ENCODE results near the gene DOK6. TPM values are rescaled to one million over a fixed set of nuclear protein-coding genes. Genes with fewer than 3 reads are reported as not detected.

DOK6 gene
- total RNA-seq, 2 experiments from 2014 or later: not detected

GRCh38 chr18:69730664-69731063, 330.0 kb downstream of the DOK6 start:
- intact Hi-C loops (cut with DNase I, micrococcal nuclease): no loop called here
- Mint-ChIP-seq H3K4me1 (ENCODE audit: low read depth) (no peaks in the 10 kb centered on the region), H3K9me3 (peaks cover 6% of the 10 kb centered on the region), H3K36me3 (ENCODE audit: low read depth) (no peaks in the 10 kb centered on the region), H3K27ac (no peak overlapping the region), H3K4me3 (no peak overlapping the region), H3K27me3 (no peaks in the 10 kb centered on the region)
- H3K4me1 ChIP-seq (ENCODE audit: insufficient read depth, low read length): no peaks in the 10 kb centered on the region
- ATAC-seq (ENCODE audit: poor library complexity) (no peak), DNase-seq (no peak)
- H3K36me3 ChIP-seq (ENCODE audit: insufficient read depth, low read length): no peaks in the 10 kb centered on the region
- no peaks in the 10 kb centered on the region for H3K9me3 ChIP-seq (ENCODE audit: control insufficient read depth in 1 of 2, insufficient read depth in 1 of 2, low read length in 2 of 2)
- no peak overlapping the region for H3K27ac ChIP-seq (ENCODE audit: low read depth in 1 of 2, low read length in 2 of 2)
- ChIA-PET POLR2A (no interaction called here), CTCF (no interaction called here)
- H3K27me3 ChIP-seq (ENCODE audit: control insufficient read depth in 1 of 2, insufficient read depth in 2 of 2, low read length in 2 of 2): no peaks in the 10 kb centered on the region
- TF ChIP-seq, protein P1, sequence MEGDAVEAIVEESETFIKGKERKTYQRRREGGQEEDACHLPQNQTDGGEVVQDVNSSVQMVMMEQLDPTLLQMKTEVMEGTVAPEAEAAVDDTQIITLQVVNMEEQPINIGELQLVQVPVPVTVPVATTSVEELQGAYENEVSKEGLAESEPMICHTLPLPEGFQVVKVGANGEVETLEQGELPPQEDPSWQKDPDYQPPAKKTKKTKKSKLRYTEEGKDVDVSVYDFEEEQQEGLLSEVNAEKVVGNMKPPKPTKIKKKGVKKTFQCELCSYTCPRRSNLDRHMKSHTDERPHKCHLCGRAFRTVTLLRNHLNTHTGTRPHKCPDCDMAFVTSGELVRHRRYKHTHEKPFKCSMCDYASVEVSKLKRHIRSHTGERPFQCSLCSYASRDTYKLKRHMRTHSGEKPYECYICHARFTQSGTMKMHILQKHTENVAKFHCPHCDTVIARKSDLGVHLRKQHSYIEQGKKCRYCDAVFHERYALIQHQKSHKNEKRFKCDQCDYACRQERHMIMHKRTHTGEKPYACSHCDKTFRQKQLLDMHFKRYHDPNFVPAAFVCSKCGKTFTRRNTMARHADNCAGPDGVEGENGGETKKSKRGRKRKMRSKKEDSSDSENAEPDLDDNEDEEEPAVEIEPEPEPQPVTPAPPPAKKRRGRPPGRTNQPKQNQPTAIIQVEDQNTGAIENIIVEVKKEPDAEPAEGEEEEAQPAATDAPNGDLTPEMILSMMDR (IDR thresholded peaks at IDR 0.05): no peak
- no peak overlapping the region for H3K4me3 ChIP-seq (ENCODE audit: low read length)

DNA sequence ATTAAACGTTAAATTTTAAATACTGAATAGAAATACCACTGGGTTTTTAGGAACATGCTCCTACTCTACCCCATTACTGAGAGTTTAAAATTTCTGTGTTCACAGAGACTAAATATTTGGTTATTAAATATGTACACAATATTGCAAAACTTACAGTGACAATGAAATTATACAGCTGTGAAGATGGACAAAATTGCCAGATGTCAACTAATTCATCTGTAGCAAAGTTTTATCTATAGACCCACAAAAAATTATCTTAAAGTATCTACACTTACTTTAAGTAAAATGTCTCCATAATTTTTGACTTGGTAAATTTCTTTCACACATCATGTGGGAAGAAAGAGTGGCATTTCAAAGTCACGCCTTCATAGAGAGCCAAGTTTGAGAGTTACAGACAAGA, 333.8 kb downstream of the DOK6 start:
- Mint-ChIP-seq H3K27ac (no peak overlapping the region), H3K27me3 (no peaks in the 10 kb centered on the region), H3K36me3 (ENCODE audit: low read depth) (peaks cover 6% of the 10 kb centered on the region), H3K4me1 (ENCODE audit: low read depth) (no peaks in the 10 kb centered on the region), H3K4me3 (no peak overlapping the region), H3K9me3 (peaks cover 6% of the 10 kb centered on the region)
- Histone ChIP-seq H3K4me3 (ENCODE audit: low read length) (no peak overlapping the region), H3K4me1 (ENCODE audit: insufficient read depth, low read length) (no peaks in the 10 kb centered on the region), H3K27ac (ENCODE audit: low read depth in 1 of 2, low read length in 2 of 2) (no peak overlapping the region), H3K36me3 (ENCODE audit: insufficient read depth, low read length) (no peaks in the 10 kb centered on the region), H3K9me3 (ENCODE audit: control insufficient read depth in 1 of 2, insufficient read depth in 1 of 2, low read length in 2 of 2) (no peaks in the 10 kb centered on the region), H3K27me3 (ENCODE audit: control insufficient read depth in 1 of 2, insufficient read depth in 2 of 2, low read length in 2 of 2) (no peaks in the 10 kb centered on the region)
- CTCF ChIA-PET: no interaction called here
- DNase-seq: no peak
- no peak for ATAC-seq (ENCODE audit: poor library complexity)
- intact Hi-C loops (cut with DNase I, micrococcal nuclease): no loop called here
- POLR2A ChIA-PET: no interaction called here
- TF ChIP-seq, protein P1 (IDR thresholded peaks at IDR 0.05): no peak

DNA sequence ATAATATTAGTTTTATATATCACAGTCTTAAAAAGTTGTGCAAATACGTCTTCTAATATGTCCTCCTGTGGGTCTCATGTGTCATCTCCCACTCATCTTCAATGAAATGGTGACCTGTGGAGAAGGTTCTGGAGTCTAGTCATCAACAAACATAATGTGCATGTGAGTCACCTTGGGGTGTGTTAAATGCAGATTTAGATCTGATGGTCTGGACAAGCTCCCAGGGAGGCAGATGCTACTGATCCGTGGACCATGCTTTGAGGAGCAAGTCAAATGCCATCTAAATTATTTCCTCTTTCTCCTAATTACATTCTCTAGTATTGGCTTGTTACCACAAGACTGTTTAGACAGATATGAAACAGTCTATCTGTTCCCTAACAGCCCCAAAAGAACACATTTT, 336.0 kb downstream of the DOK6 start:
- no peaks in the 10 kb centered on the region for H3K4me1 ChIP-seq (ENCODE audit: insufficient read depth, low read length)
- H3K9me3 ChIP-seq (ENCODE audit: control insufficient read depth in 1 of 2, insufficient read depth in 1 of 2, low read length in 2 of 2): no peaks in the 10 kb centered on the region
- CTCF ChIA-PET: no interaction called here
- intact Hi-C loops (cut with DNase I, micrococcal nuclease): no loop called here
- Mint-ChIP-seq H3K4me1 (ENCODE audit: low read depth) (no peaks in the 10 kb centered on the region), H3K36me3 (ENCODE audit: low read depth) (peaks cover 6% of the 10 kb centered on the region), H3K4me3 (no peak overlapping the region), H3K27ac (no peak overlapping the region), H3K9me3 (peaks cover 6% of the 10 kb centered on the region), H3K27me3 (no peaks in the 10 kb centered on the region)
- H3K36me3 ChIP-seq (ENCODE audit: insufficient read depth, low read length): no peaks in the 10 kb centered on the region
- H3K27me3 ChIP-seq (ENCODE audit: control insufficient read depth in 1 of 2, insufficient read depth in 2 of 2, low read length in 2 of 2): no peaks in the 10 kb centered on the region
- DNase-seq: no peak
- H3K4me3 ChIP-seq (ENCODE audit: low read length): no peak overlapping the region
- no peak overlapping the region for H3K27ac ChIP-seq (ENCODE audit: low read depth in 1 of 2, low read length in 2 of 2)
- ATAC-seq (ENCODE audit: poor library complexity): no peak
- POLR2A ChIA-PET: no interaction called here
- TF ChIP-seq, protein P1 (IDR thresholded peaks at IDR 0.05): no peak

Data from CD4-positive, alpha-beta T cell (primary cell).